GM18858 (cell line): Measurements from ENCODE around the gene NPLOC4.

Experiments used
- ATAC-seq: cut with Tn5 transposase; IDR thresholded peaks from one replicate; pipeline ENCODE4 v1.9.1; 2021; ENCODE audit not compliant: unreplicated experiment

NPLOC4 gene

GRCh38 chr17:81509972-81510784 lies 126.7 kb downstream of the NPLOC4 start:
- ATAC-seq = no peak

GRCh38 chr17:81509207-81509971 lies 127.5 kb downstream of the NPLOC4 start:
- ATAC-seq = no peak

GRCh38 chr17:81508639-81509206 lies 128.2 kb downstream of the NPLOC4 start:
- no peak for ATAC-seq
